ENCODE data around the gene E2F3.

Gene E2F3

DNA sequence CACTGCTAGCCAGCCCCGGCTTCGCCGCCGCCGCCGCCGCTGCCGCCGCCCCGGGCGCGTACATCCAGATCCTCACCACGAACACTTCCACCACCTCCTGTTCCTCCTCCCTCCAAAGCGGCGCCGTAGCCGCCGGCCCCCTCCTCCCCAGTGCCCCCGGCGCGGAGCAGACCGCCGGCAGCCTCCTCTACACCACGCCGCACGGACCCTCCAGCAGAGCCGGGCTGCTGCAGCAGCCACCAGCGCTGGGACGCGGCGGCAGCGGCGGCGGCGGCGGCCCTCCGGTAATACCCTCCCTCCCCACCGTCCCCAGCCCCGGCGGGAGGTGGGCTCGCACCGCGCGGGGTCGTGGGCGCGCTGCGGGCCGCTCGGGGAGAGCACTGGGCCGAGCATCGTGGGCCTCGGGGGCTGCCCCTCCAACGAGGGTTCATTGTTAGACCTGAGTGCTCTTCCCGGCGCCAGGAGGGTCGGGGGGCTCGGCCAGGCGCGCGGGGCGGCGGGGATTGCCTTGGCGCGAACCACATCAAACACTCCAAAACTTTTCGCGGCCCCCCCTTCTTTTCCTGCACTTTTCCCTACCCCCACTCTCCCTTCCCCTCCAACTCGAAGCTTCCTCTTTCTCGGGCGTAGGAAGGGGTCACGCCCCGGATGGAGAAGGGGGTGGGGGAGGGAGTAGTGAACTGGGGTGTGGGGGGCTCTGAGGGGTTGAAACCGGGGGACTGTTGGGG lies 827 bp downstream of the E2F3 start:
- peak; percentile 78 for DNase-seq

- peak; percentile 86 for DNase-seq
These were observed 1.5 kb downstream of the E2F3 start for GRCh38 chr6:20403070-20403765.

- peak; percentile 79 for DNase-seq
These were observed 2.3 kb downstream of the E2F3 start for GRCh38 chr6:20403766-20404640.

DNA sequence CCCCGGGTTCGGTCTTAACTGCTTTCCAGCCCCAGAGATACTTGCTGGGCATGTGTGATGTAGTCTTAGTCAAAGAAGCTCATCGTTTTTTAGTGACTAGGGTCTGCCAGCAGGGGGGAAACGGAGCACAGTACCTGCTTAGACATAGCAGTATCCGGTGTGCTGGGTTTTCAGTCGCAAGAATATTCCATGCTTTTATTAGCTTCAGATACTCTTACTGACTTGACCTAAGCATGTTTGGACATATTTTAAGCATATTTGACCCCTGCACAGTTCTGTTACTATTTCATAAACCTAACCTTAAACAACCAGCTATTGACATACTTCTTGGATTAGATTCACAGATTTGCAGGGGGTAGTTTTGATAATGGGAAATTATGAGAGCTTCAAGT lies 3.0 kb downstream of the E2F3 start:
- DNase-seq, result no peak

- no peak for DNase-seq
These were observed 7.2 kb downstream of the E2F3 start for GRCh38 chr6:20408851-20409250.

DNA sequence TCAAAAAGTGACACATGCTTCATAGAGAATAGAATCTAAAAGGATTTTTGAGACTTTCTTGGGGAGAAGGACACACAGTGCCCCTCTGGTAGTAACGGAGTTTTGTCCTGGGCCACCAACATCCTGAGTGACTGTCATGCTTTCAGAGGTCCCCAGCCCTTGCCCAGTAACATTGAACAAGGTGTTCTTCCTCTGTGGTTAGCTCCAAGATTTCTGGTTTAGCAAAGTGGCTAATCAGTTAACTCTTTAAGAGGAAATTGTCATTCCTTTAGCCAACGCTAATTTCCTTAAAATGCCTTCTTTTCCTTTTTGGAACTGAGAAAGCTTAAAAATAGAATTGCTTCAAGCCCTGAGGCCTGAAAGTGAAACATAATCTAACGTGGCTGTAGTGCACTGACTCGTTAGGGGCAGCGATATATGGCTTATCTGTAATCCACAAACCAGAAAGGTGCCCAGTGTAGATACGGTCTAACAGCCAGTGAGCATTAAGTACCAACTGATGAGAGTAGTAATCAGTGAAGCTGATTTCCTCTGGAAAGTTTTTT lies 7.8 kb downstream of the E2F3 start:
- DNase-seq, result no peak

GRCh38 chr6:20411544-20411943 lies 9.9 kb downstream of the E2F3 start:
- no peak for DNase-seq

- DNase-seq, result no peak
These were observed 10.4 kb downstream of the E2F3 start for GRCh38 chr6:20411953-20412681.

GRCh38 chr6:20412682-20413073 lies 11.0 kb downstream of the E2F3 start:
- DNase-seq, result no peak

- no peak for DNase-seq
These were observed 12.1 kb downstream of the E2F3 start for GRCh38 chr6:20413826-20414225.

DNA sequence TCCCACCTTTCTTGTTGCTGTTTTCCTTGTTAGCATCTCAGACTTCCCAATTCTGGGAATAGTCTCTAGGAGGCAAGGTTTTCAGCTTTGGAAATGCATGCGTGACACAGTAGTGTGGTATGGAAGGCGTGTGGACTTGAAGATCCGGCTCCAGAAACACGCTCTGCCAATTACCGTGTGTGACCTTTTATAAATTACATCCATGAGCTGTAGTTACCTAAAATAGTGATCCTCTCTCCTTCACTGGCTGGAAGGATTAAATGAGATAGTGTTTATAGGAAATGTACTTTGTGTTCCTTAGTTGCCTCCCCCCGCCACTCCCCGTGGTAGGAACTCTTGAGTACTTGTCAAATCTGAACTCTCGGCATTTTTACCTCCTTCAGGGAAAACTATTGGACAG lies 13.0 kb downstream of the E2F3 start:
- no peak for DNase-seq

DNA sequence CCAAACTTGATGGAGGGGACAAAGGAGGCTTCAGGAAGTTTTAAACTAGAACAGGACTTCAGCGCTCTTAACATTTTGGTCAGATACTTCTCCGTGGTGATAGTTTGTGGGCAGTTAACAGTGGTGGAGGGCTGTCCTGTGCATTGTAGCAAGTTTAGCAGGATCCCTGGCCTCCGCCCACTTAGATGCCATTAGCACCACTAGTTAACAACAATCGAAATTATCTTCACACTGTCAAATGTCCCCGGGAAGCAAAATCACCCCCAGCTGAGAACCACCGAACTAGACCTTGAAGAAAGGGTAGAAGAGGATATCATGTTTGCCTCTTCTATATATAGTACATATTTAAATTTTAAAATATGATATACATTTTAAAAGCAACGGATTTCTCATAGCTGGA lies 13.6 kb downstream of the E2F3 start:
- no peak for DNase-seq

GRCh38 chr6:20415712-20416454 lies 14.2 kb downstream of the E2F3 start:
- no peak for DNase-seq

DNA sequence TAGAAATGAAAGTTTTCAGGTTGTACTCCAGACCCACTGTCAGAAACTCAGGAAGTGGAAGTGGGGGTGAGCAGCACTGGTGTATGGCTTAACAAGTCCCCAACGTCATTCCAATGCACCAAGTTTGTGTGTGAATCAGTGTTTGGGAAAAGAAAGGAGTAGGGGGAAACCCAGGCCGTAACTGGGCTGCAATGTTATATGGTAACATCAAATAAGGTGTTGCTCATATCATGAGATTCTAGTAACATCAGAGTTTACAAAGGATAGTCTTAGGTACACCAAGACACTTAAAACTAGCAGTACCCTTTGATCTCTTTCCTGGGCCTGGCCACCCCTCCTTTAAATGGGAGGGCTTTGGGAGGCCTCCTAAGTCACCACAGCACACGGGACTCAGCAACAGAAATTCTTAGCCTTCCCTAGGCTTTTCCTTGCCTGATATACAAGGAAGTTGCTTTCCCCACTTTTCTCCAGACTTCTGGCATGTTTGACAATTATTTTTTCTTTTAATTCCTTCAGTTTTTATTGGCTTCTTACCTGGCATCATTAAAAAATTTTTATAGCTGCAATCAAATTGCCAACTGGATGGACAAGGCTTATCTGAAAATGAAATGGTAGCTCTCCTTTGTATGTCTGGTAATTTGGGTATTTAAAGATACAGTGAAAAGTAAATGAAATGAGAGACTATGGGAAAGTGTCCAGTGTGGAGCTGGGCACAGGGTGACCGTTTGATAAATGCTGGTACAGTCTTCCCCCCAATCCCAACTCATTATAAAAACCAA lies 15.1 kb downstream of the E2F3 start:
- DNase-seq, result no peak

- no peak for DNase-seq
These were observed 16.1 kb downstream of the E2F3 start for GRCh38 chr6:20417819-20418218.

DNA sequence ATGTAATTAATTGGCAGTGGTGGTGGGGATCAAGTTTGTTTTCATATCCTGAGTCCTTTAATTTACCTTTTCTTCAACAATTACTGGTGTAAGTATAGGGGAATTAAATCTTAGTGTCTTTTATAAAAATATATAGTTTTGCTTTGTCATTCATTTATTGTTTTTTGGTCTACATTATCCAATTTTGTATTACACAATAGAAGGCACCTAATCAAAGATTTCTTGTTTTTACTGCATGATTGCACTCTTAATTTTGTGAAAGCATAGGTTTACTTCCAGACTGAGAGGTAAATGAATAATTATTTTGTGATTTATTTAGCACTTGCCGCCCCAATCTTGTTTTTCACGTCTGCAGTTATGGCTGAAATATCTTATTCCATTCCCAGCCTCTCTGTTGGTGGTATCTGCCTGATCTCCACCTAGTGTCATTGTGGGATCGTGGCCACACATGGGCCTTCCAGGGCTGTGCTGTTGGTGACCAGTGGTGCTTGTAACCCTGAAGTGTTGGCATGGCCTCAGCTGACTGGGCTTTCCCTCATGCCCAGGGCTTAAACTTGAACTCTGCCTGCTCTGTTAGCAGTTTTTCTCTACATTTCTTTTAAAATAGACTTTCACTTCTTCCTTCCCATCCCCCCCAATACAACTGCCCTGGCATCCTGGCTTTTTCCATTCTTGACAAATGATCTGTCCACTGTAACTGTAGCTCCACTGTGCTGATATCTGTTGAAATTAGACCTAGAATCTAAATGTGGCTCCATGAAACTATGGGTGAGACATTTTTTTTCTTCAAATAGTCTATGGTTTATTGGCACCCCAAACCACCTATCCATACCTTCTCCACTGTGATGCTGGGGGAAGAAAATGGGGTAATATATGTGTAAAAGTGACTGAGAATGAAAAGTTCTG lies 24.8 kb downstream of the E2F3 start:
- no peak for DNase-seq

- DNase-seq, result no peak
These were observed 26.2 kb downstream of the E2F3 start for GRCh38 chr6:20427856-20428255.

DNA sequence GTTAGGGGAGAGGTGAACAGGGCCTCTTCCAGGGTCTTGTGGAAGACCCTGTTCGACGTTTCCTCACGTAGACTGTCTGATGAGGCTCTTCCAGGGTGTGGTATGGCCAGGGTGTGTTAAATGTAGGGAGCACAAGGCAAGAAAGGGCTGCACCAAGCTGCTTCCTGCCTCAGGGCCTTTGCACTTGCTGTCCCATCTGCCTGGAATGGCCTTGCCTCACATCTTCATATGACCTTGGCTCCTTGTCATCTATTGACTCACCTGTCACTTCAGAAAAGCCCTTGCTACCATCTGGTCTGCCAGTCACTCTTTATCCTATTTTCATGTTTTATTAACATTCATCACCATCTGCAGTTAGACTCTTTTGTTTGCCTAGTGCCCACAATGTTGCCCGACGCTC lies 31.0 kb downstream of the E2F3 start:
- no peak for DNase-seq

- DNase-seq, result no peak
These were observed 31.6 kb downstream of the E2F3 start for GRCh38 chr6:20433321-20433720.

DNA sequence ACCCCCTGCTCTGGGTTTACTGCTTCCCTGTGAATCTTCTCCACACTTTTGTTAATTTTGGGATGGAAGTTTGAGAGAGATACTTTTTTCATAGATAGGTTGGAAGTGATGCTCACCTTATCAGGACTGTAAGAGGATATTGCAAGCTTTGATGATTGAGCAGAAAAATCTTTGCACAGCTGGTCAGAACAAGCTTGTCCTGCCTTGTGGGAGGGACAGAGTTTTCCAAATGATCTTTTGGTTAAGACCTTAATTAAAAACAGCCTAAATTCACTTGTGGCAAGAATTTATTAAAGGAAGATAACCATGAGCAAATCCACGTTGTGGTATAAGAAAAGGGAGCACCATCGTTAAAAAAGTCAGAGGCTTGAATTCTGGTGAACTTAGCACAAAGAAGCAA lies 32.2 kb downstream of the E2F3 start:
- DNase-seq, result no peak

Data from eye (tissue), 1 donor.